AG08395 (cell line): ENCODE data around the gene PSD2.

Experiments used
- DNase-seq: peaks from one replicate; pipeline ENCODE4 v3.0.0; 2012; ENCODE audit warnings: mixed read lengths, low spot score

Gene PSD2

GRCh38 chr5:139795074-139796001, at the start of gene PSD2:
Gene PSD2, plus strand, starts transcription at chr5:139795808. Its CDS starts 13,633 bp downstream, at chr5:139809441.
- DNase-seq, result peak; percentile 32

DNA sequence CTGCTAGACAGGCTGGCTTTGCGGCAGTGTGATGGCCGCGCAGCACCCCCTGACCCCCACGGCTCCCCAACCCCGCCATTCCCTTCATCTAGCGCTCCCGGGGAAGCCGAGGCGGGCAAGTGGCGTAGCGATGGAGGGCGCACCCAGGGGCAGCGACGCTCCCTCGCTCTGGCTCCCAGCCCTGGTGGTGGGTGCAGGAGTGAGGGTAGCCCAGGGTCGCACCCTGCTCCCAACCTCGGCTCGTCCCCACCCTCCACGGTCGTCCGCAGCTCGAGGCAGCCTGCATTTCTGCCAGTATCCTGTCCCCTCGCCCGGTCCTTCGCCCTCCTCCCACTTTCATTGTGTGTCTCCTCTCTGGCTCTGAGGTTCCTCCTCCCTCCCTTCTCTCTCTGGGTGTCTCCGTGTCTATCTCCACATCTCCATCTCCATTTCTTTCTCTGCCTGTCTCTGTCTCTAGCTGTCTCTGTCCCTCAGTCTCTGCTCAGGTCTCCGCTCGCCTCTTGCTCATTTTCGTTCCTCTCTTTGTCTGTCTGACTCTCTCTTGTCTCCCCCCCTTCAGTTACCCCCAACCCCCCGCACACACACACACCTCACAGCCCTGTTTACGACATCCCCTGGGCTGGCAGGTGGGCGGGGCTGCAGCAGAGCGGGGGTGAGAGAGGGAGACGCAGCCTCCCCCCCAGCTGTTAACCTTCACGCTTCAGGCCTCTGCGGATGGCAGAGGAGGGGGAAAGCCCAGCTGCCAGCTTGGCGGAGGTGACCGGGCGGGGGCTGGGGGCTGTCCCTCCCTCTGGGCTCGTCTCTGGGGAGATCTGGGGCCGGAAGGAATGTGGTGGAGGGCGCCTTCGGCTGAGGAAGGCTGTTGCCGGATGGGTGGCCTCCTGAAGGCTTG, 48.7 kb upstream of the PSD2 start:
- no peak for DNase-seq

- no peak for DNase-seq
Observed at GRCh38 chr5:139747583-139748504, 47.8 kb upstream of the PSD2 start.

- no peak for DNase-seq
Observed at GRCh38 chr5:139748505-139748826, 47.1 kb upstream of the PSD2 start.

DNA sequence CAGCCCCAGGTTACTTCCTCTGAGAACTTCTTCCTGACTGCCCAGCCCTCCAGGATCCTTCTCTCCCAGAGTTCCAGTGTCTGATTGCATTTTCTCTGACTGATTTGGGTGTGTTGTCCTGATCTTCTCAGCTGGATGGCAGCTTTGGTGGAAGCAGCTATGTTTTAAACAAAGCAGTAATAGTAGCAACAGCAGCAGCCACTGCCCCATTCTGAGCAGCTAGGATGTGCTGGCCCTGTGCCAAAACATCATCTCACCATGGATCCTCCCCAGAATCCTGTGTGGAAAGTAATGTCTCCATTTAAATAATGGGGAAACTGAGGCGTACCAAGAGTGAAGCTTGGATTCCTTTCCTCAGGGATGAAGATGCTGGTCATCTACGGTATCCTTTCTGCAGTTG, 46.4 kb upstream of the PSD2 start:
- DNase-seq, result no peak

DNA sequence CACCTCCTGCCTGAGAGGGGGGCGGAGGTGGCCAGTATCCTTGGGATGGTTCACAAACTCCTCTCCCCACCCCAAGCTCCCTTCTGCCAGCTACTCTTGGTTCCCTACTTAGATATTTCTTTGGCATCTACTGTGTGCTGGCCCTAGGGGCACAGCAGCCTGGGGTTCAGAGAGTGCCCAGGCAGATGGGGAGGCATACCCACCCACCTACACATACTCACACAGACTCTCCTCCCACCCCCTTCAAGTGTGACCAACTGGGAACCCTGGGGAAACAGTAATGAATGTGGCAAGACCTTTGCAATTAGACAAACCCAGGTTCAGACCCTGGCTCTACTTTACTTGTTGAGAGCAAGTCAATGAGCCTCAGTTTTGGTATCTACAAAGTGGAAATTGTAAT, 44.4 kb upstream of the PSD2 start:
- no peak for DNase-seq

- DNase-seq, result no peak
Observed at GRCh38 chr5:139752506-139753473, 42.8 kb upstream of the PSD2 start.

DNA sequence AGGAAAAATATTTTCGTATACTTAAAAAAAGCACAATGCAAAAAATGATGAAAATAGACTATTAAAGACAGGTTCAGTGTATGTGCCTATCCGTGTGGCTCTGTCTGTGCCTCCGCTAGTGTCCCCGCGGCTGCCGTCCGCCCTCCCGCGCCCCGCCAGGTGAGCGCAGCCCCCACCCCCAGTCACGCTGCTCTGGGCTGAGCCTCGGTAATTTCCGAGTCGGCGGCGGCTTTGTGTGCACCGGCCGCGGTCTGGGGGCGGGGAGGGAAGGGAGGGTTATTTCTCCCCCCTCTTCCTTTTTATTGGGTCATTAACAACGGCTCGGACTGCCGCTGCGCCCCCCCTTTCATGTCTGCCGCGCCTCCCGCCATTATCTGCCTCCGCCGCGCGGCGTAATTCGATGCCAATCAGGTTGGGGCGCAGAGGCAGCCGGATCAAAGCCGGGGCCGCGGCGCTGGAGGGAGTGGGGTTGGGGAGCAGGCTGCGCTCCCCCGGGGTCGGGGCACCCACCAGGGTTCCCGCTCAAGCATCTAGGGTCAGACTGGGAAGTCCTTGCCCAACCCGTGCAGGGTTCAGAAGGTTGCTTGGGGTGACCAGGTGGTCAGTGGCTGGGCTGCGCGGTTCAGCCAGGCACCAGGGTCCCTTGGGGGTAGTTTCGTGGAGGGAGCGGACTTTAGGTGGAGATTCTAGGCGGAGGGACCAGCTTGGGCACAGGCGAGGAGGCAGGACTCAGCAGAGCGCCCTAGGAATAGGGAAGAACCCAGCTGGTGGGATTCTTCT, 39.5 kb upstream of the PSD2 start:
- no peak for DNase-seq

DNA sequence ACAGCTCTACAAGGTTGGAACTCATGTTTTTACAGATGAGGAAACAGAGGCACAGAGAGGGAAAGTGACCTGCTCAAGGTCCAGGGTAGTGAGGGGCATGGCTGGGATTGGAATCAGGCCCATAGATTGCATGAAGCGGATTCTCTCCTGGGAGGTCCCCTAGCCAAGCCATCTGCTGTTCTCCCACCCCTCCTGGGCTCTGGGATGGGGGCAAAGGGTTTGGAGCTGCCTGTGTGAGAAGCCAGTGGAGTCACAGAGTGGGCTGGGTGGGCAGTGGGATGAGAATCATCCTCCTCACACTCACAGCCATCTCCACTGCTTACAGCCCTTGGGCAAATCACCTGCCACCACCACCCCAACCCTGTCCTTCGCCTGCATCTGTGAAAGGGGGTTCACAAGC, 38.6 kb upstream of the PSD2 start:
- no peak for DNase-seq

- DNase-seq, result no peak
Observed at GRCh38 chr5:139757727-139758509, 37.7 kb upstream of the PSD2 start.

GRCh38 chr5:139758510-139759075, 37.0 kb upstream of the PSD2 start:
- no peak for DNase-seq

DNA sequence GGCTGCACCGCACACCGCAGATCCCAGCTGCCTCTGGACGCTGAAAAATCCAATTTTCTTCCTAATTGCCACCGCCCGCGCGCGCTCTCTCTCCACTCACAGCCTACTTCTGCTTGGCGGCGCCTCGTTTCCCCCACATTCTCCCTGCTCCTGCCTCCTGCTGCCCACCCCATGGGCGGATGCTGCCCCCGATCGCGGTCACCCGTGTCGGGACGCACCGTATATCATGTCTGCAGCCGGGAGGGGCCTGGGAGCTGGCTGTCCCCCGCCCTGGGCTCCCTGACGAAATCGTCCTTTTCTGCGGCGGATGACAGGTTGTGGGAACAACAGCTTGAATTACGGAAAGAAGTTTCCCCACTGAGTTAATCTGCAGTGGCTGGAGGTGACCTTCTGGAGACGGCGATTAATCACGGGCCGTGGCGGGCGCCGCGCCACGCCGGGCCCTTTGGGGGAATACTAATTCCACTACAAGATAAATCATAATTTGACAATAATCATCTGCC, 36.3 kb upstream of the PSD2 start:
- DNase-seq, result no peak

- DNase-seq, result peak; percentile 71
Observed at GRCh38 chr5:139760066-139761056, 35.2 kb upstream of the PSD2 start.

DNA sequence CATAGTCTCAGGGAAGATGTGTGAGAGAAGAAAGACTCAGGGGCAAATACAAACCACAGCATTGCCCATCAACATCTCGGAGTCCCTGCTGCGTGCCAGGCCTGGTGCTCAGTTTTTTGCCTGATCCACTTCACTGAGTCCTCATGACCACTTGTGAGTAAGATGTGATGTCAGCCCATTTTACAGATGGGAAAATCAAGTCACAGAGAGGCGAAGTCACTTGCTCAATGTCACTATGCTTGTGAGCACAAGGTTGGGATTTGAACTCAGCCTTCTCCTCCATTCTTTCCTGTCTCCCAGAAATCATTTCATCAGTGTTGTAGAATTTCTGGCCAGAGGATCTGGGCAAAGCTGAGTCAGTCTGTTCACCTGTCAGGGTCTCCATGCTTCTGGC, 34.6 kb upstream of the PSD2 start:
- no peak for DNase-seq

- no peak for DNase-seq
Observed at GRCh38 chr5:139761501-139761900, 34.1 kb upstream of the PSD2 start.

DNA sequence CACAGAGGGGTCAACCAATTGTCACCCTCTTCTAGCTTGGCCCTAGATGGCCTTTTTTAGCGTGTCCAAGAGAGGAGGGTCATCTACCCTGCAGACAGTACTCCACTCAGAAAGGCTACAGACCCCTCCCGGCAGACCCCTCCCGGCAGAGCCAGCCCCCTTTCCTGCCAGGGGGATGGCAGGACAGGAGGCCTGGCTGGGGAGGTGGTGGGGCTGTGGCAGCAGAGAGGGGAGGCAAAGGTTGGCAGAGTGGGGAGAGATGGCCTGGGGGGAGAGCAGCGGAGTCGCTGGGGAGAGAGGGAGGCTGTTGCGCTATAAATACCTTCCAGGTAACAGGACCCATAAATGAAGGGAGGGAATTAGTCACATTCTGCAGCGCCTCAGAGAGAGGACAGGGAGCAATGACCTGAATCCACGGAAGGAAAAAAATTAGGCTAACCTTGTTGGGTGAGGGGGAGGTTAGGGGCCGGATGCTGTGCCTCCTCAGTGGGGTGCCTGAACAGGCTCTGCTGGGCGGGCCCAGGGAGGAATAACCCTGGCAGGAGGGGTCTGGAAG, 32.9 kb upstream of the PSD2 start:
- no peak for DNase-seq
